WTC11 (cell line): ENCODE measurements around the gene SIGLEC12. TPM values are rescaled to one million over a fixed set of nuclear protein-coding genes. Genes with fewer than 3 reads are reported as not detected.
A peak's percentile ranks its signal among the peaks of the same experiment; 100 is the strongest.
"Not testable (repeated sequence)": the region's sequence is repeated elsewhere in the genome, so short reads cannot be mapped to it uniquely, and the experiment has no call there.

Experiments
- ATAC-seq: fragments of 200-7000 bp; cut with Tn5 transposase; 2 replicates; pipeline ENCODE4 v1.10.0; 2021; ENCODE audit warnings: mild to moderate bottlenecking, moderate library complexity
- CTCF ChIA-PET: fragments of 300-600 bp; sonication (Branson Sonifier 250); formaldehyde crosslinking; loops from one replicate; lab custom pipeline; 2021; ENCODE audit warnings: antibody characterized with exemption; lab: Charles Lee
- POLR2A ChIA-PET: fragments of 350-600 bp; sonication (Branson Sonifier 250); formaldehyde crosslinking; loops from one replicate; lab custom pipeline; 2021; ENCODE audit warnings: antibody characterized with exemption; lab: Charles Lee
- DNase-seq: peaks from one replicate; pipeline ENCODE4 v3.0.0; 2021; ENCODE audit warnings: low spot score
- H3K27ac Mint-ChIP-seq: 2 replicates; pipeline ENCODE4 v1.8.0; 2021; ENCODE audit warnings: mixed read lengths
- H3K27me3 Mint-ChIP-seq: 2 replicates; pipeline ENCODE4 v1.8.0; 2021; ENCODE audit warnings: low read depth, mild to moderate bottlenecking, moderate library complexity, mixed read lengths
- H3K36me3 Mint-ChIP-seq: 2 replicates; pipeline ENCODE4 v1.8.0; 2021; ENCODE audit warnings: mixed read lengths
- H3K4me1 Mint-ChIP-seq: 2 replicates; pipeline ENCODE4 v1.8.0; 2022; ENCODE audit warnings: mixed read lengths
- H3K4me3 Mint-ChIP-seq: 2 replicates; pipeline ENCODE4 v1.8.0; 2021; ENCODE audit warnings: mild to moderate bottlenecking, moderate library complexity, mixed read lengths
- H3K9me3 Mint-ChIP-seq: 2 replicates; pipeline ENCODE4 v1.8.0; 2021; ENCODE audit warnings: mixed read lengths
- ELF4 ChIP-seq: sonication (generic); formaldehyde crosslinking; IDR thresholded peaks from 2 replicates; pipeline ENCODE4 v1.8.1; 2022; ENCODE audit warnings: low read depth, mild to moderate bottlenecking, moderate library complexity, missing genetic modification reagents
- FOXP1 ChIP-seq: sonication (generic); formaldehyde crosslinking; IDR thresholded peaks from 2 replicates; pipeline ENCODE4 v1.8.0; 2022; ENCODE audit warnings: missing genetic modification reagents, mild to moderate bottlenecking, moderate library complexity, borderline replicate concordance
- GABPB1 ChIP-seq: sonication (generic); formaldehyde crosslinking; IDR thresholded peaks from 2 replicates; pipeline ENCODE4 v1.8.1; 2023; ENCODE audit warnings: mild to moderate bottlenecking, missing genetic modification reagents
- NFYB ChIP-seq: sonication (generic); formaldehyde crosslinking; conservative IDR thresholded peaks from 2 replicates; pipeline ENCODE4 v1.8.0; 2022; ENCODE audit warnings: low read depth, missing genetic modification reagents
- SMAD3 ChIP-seq: sonication (generic); formaldehyde crosslinking; IDR thresholded peaks from 2 replicates; pipeline ENCODE4 v1.8.0; 2022; ENCODE audit warnings: missing genetic modification reagents, mild to moderate bottlenecking, borderline replicate concordance
- SP1 ChIP-seq: sonication (generic); formaldehyde crosslinking; conservative IDR thresholded peaks from 2 replicates; pipeline ENCODE4 v1.8.1; 2022; ENCODE audit warnings: missing genetic modification reagents
- TCF7 ChIP-seq: sonication (generic); formaldehyde crosslinking; IDR thresholded peaks from 2 replicates; pipeline ENCODE4 v1.8.0; 2022; ENCODE audit warnings: mild to moderate bottlenecking, low read depth, missing genetic modification reagents, moderate library complexity
- ZNF671 ChIP-seq: fragments of 250-450 bp; sonication (Bioruptor Pico); IDR thresholded peaks from 2 replicates; pipeline ENCODE4 v1.8.0; 2021; ENCODE audit warnings: mild to moderate bottlenecking
- total RNA-seq: library from RNA; stranded (reverse); gene quantifications from 3 replicates; pipeline ENCODE4 v1.2.3, GENCODE V29; 2021
- TF ChIP-seq, protein P1 (sequence below): sonication (generic); formaldehyde crosslinking; IDR thresholded peaks from 2 replicates; pipeline ENCODE4 v1.8.1; 2023; ENCODE audit warnings: mild to moderate bottlenecking, missing genetic modification reagents
- TF ChIP-seq, protein P2 (sequence below): sonication (generic); formaldehyde crosslinking; IDR thresholded peaks from 2 replicates; pipeline ENCODE4 v1.8.0; 2022; ENCODE audit warnings: missing genetic modification reagents
- TF ChIP-seq, protein P3 (sequence below): sonication (generic); formaldehyde crosslinking; IDR thresholded peaks from 2 replicates; pipeline ENCODE4 v1.8.1; 2022; ENCODE audit warnings: mild to moderate bottlenecking, missing genetic modification reagents, moderate library complexity, borderline replicate concordance
- TF ChIP-seq, protein P4 (sequence below): sonication (generic); formaldehyde crosslinking; IDR thresholded peaks from 2 replicates; pipeline ENCODE4 v1.8.1; 2023; ENCODE audit warnings: mild to moderate bottlenecking, moderate library complexity, missing genetic modification reagents

The SIGLEC12 gene
- total RNA-seq, 1 experiment from 2014 or later, result not detected

DNA sequence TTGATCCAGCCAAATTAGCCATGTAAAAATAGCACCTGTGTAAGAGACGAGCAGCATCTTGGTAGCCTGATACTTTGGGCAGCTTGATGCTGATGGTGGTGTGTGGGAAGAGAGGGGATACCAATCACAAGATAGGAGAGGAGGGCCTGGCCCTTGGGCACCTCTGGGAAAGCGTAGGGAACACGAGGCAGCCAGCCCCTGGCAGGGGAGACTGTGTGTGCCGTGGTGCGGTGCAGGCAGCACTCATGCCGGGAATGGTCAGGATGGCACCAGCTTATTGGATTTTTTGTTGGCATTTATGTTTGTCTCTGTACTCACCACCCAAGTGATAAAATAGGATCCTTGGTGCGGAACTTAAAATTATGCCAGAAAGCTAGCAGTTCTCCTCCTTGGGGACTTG is 53.6 kb downstream of the SIGLEC12 start (continued):
- TF ChIP-seq, protein P1, sequence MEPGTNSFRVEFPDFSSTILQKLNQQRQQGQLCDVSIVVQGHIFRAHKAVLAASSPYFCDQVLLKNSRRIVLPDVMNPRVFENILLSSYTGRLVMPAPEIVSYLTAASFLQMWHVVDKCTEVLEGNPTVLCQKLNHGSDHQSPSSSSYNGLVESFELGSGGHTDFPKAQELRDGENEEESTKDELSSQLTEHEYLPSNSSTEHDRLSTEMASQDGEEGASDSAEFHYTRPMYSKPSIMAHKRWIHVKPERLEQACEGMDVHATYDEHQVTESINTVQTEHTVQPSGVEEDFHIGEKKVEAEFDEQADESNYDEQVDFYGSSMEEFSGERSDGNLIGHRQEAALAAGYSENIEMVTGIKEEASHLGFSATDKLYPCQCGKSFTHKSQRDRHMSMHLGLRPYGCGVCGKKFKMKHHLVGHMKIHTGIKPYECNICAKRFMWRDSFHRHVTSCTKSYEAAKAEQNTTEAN (CRISPR knock-in tag), result no peak
- TF ChIP-seq ZNF671 (no peak), GABPB1 (CRISPR knock-in tag) (no peak), FOXP1 (CRISPR knock-in tag) (no peak)
- TF ChIP-seq, protein P2, sequence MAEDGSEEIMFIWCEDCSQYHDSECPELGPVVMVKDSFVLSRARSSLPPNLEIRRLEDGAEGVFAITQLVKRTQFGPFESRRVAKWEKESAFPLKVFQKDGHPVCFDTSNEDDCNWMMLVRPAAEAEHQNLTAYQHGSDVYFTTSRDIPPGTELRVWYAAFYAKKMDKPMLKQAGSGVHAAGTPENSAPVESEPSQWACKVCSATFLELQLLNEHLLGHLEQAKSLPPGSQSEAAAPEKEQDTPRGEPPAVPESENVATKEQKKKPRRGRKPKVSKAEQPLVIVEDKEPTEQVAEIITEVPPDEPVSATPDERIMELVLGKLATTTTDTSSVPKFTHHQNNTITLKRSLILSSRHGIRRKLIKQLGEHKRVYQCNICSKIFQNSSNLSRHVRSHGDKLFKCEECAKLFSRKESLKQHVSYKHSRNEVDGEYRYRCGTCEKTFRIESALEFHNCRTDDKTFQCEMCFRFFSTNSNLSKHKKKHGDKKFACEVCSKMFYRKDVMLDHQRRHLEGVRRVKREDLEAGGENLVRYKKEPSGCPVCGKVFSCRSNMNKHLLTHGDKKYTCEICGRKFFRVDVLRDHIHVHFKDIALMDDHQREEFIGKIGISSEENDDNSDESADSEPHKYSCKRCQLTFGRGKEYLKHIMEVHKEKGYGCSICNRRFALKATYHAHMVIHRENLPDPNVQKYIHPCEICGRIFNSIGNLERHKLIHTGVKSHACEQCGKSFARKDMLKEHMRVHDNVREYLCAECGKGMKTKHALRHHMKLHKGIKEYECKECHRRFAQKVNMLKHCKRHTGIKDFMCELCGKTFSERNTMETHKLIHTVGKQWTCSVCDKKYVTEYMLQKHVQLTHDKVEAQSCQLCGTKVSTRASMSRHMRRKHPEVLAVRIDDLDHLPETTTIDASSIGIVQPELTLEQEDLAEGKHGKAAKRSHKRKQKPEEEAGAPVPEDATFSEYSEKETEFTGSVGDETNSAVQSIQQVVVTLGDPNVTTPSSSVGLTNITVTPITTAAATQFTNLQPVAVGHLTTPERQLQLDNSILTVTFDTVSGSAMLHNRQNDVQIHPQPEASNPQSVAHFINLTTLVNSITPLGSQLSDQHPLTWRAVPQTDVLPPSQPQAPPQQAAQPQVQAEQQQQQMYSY (CRISPR knock-in tag), result no peak

- ATAC-seq, H3K4me1 Mint-ChIP-seq, H3K36me3 Mint-ChIP-seq, DNase-seq, POLR2A ChIA-PET, H3K4me3 Mint-ChIP-seq, H3K27ac Mint-ChIP-seq: not testable (repeated sequence)
- TF ChIP-seq NFYB (CRISPR knock-in tag), result peak; percentile 43
- CTCF ChIA-PET, result interaction anchor here (1.2 to 1.3 kb wide), 2 partner anchors 9 to 26 kb away, joined by 3 read pairs; no protein-coding TSS in a partner anchor
- H3K9me3 Mint-ChIP-seq, result peaks cover 42% of the 10 kb centered on the region
- H3K27me3 Mint-ChIP-seq, result peaks cover 72% of the 10 kb centered on the region
These were observed 54.1 kb downstream of the SIGLEC12 start for GRCh38 chr19:51447510-51447909.

- Mint-ChIP-seq H3K36me3 (no peaks in the 10 kb centered on the region), H3K27me3 (peaks cover 39% of the 10 kb centered on the region), H3K27ac (no peak overlapping the region), H3K9me3 (peaks cover 3% of the 10 kb centered on the region), H3K4me1 (peaks cover 6% of the 10 kb centered on the region; the same call in 1 of the 2 replicates), H3K4me3 (no peak overlapping the region)
- CTCF ChIA-PET, result interaction anchor here (0.8 to 4.2 kb wide), 6 partner anchors 20 to 283 kb away, joined by 3 to 39 read pairs (median 4); partner anchors contain the start of gene SIGLEC10
- ATAC-seq, result no peak
- POLR2A ChIA-PET, result no interaction called here
- no peak for TF ChIP-seq TCF7 (CRISPR knock-in tag)
- TF ChIP-seq SP1 (CRISPR knock-in tag), result no peak
- TF ChIP-seq SMAD3, result no peak
- no peak for TF ChIP-seq ELF4 (CRISPR knock-in tag)
- TF ChIP-seq, protein P3, sequence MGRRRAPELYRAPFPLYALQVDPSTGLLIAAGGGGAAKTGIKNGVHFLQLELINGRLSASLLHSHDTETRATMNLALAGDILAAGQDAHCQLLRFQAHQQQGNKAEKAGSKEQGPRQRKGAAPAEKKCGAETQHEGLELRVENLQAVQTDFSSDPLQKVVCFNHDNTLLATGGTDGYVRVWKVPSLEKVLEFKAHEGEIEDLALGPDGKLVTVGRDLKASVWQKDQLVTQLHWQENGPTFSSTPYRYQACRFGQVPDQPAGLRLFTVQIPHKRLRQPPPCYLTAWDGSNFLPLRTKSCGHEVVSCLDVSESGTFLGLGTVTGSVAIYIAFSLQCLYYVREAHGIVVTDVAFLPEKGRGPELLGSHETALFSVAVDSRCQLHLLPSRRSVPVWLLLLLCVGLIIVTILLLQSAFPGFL, result no peak
- TF ChIP-seq, protein P4, sequence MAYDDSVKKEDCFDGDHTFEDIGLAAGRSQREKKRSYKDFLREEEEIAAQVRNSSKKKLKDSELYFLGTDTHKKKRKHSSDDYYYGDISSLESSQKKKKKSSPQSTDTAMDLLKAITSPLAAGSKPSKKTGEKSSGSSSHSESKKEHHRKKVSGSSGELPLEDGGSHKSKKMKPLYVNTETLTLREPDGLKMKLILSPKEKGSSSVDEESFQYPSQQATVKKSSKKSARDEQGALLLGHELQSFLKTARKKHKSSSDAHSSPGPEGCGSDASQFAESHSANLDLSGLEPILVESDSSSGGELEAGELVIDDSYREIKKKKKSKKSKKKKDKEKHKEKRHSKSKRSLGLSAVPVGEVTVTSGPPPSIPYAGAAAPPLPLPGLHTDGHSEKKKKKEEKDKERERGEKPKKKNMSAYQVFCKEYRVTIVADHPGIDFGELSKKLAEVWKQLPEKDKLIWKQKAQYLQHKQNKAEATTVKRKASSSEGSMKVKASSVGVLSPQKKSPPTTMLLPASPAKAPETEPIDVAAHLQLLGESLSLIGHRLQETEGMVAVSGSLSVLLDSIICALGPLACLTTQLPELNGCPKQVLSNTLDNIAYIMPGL (CRISPR knock-in tag), result no peak
- DNase-seq, result no peak
These were observed 59.9 kb downstream of the SIGLEC12 start for GRCh38 chr19:51441410-51442390.

Other genes starting within 250 kb of the SIGLEC12 start
- 41.2 to 64.1 TPM (median 60.2 TPM) in 3 replicates for gene IGLON5, start 190.2 kb downstream of the SIGLEC12 start, total RNA-seq
- 11.6 to 14.1 TPM (median 14.1 TPM) in 3 replicates for gene VSIG10L, start 159.7 kb downstream of the SIGLEC12 start, total RNA-seq
- gene ETFB, start 135.4 kb downstream of the SIGLEC12 start, total RNA-seq, result 60.6 to 63.8 TPM (median 62.1 TPM) in 3 replicates
- gene CLDND2, start 132.8 kb downstream of the SIGLEC12 start, total RNA-seq, result 1.7 to 2.1 TPM (median 1.9 TPM) in 3 replicates
- gene NKG7, start 129.1 kb downstream of the SIGLEC12 start, total RNA-seq, result 0.53 to 0.63 TPM in 2 of 3 replicates, not detected in the other
- gene LIM2, start 113.8 kb downstream of the SIGLEC12 start, total RNA-seq, result not detected in 3 replicates
- gene C19orf84, start 111.2 kb downstream of the SIGLEC12 start, total RNA-seq, result 2.9 to 6.1 TPM (median 5.7 TPM) in 3 replicates
- gene SIGLEC10, start 84.2 kb downstream of the SIGLEC12 start, total RNA-seq, result 0.44 TPM in 1 of 3 replicates, not detected in the others
- not detected in 3 replicates for gene SIGLEC8, start 43.3 kb downstream of the SIGLEC12 start, total RNA-seq
- gene CEACAM18, start 23.3 kb downstream of the SIGLEC12 start, total RNA-seq, result not detected in 3 replicates
- 0.25 to 0.57 TPM (median 0.37 TPM) in 3 replicates for gene SIGLEC6, start 29.9 kb upstream of the SIGLEC12 start, total RNA-seq
- gene ZNF175, start 69.5 kb upstream of the SIGLEC12 start, total RNA-seq, result 10.7 to 11.2 TPM (median 10.9 TPM) in 3 replicates
- 0.15 TPM in 1 of 3 replicates, not detected in the others for gene SIGLEC5, start 128.6 kb upstream of the SIGLEC12 start, total RNA-seq
- gene SIGLEC14, start 145.0 kb upstream of the SIGLEC12 start, total RNA-seq, result not detected in 3 replicates
- 9.3 to 13.3 TPM (median 9.8 TPM) in 3 replicates for gene SPACA6, start 191.5 kb upstream of the SIGLEC12 start, total RNA-seq
- gene HAS1, start 222.2 kb upstream of the SIGLEC12 start, total RNA-seq, result 0.73 to 1.0 TPM (median 1.0 TPM) in 3 replicates